HG03521 (cell line): ENCODE results near the gene KLHL21.

Experiments used
- ATAC-seq: cut with Tn5 transposase; IDR thresholded peaks from one replicate; pipeline ENCODE4 v1.9.1; 2021; ENCODE audit warnings: mild to moderate bottlenecking, moderate library complexity; ENCODE audit not compliant: unreplicated experiment

KLHL21 gene

GRCh38 chr1:6557597-6557996 is 45.1 kb downstream of the KLHL21 start:
- no peak for ATAC-seq

- ATAC-seq, result no peak
These were observed 47.5 kb downstream of the KLHL21 start, which contains the start of gene TAS1R1 for GRCh38 chr1:6554907-6555778. TSS of gene TAS1R1 (plus strand) at chr1:6555307. CDS start at chr1:6555374, 67 bp downstream.

- peak; percentile 92 for ATAC-seq
These were observed 48.4 kb downstream of the KLHL21 start, which contains the start of gene NOL9 for GRCh38 chr1:6554031-6554906. TSS of gene NOL9 (minus strand) at chr1:6554513. CDS start at chr1:6554502, 11 bp downstream.

- no peak for ATAC-seq
These were observed 55.4 kb downstream of the KLHL21 start for GRCh38 chr1:6547301-6547700.

GRCh38 chr1:6546326-6546725 is 56.3 kb downstream of the KLHL21 start:
- no peak for ATAC-seq

- no peak for ATAC-seq
These were observed 57.2 kb downstream of the KLHL21 start for GRCh38 chr1:6545276-6546112.

GRCh38 chr1:6544831-6545230 is 57.8 kb downstream of the KLHL21 start:
- ATAC-seq, result no peak
